HG03457 (cell line): ENCODE measurements around the gene ZNF839.
A peak's percentile ranks its signal among the peaks of the same experiment; 100 is the strongest.
"Not testable (repeated sequence)": the region's sequence is repeated elsewhere in the genome, so short reads cannot be mapped to it uniquely, and the experiment has no call there.

Experiments used
- ATAC-seq: cut with Tn5 transposase; IDR thresholded peaks from one replicate; pipeline ENCODE4 v1.9.1; 2021; ENCODE audit warnings: moderate number of reproducible peaks; ENCODE audit not compliant: unreplicated experiment

ZNF839 gene

GRCh38 chr14:102319351-102320032 lies at the start of gene ZNF839:
Gene ZNF839, plus strand, starts transcription at chr14:102319746. Its CDS starts 20 bp downstream, at chr14:102319766.
- peak; percentile 43 for ATAC-seq

GRCh38 chr14:102272392-102272791 lies 47.2 kb upstream of the ZNF839 start:
- no peak for ATAC-seq

GRCh38 chr14:102275866-102276265 lies 43.7 kb upstream of the ZNF839 start:
- ATAC-seq: no peak

DNA sequence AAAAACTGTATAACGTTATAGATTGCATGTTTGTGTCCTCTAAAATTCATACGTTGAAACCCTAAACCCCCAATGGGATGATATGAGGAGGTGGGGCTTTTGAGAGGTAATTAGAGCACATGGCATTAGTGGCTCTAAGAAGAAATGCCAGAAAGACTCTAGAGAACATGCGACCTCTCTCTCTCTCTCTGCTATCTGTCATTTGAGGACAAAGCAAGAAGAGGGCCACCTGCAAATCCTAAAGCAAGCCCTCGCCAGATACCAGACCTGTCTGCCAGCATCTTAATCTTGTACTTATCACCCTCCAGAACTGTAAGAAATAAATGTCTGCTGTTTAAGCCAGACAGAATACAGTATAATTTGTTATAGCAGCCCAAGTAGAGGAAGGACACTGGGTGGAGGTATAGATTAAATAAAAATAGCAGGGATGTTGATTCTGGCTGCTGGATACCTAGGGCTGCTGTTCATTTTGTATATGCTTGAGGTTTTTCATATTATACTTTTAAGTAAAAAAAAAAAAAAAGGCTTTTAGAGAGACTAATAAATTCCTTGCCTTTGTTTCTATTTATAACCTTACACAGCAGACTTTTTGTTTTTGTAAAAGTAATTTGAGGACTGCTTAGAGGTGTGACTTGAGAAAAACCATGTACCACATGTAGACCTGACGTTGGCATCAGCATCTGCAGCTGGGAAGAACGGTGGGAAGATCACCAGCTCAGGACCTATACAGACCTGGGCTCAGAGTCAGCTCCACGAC lies 41.5 kb upstream of the ZNF839 start:
- no peak for ATAC-seq

DNA sequence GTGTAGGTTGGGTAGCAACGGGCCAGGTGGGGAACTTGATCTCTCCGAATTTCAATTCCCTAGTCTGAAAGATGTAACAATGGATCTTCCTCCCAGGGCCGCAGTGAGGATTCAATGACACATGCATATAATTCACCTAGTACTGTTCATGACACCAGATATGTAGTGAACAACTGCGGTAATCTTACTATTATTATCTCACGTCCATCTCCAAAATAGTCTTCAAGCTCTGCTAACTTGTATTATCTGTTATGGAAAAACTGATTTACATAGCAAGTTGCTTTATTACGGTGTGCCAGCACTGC lies 41.0 kb upstream of the ZNF839 start:
- no peak for ATAC-seq

DNA sequence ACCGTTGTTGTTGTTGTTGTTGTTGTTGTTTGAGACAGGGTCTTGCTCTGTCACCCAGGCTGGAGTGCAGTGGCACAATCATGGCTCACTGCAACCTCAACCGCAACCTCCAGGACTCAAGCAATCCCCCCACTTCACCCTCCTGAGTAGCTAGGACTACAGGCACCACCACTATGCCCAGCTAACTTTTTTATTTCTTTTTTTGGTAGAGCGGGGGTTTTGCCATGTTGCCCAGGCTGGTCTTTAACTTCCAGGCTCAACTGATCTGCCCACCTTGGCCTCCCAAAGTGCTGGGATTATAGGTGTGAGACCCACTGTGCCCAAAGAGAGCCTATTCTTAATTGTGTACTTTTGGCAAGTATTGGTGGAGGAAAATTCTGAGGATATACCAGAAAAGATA lies 40.3 kb upstream of the ZNF839 start:
- no peak for ATAC-seq

- no peak for ATAC-seq
Observed at GRCh38 chr14:102279688-102280348, 39.7 kb upstream of the ZNF839 start.

DNA sequence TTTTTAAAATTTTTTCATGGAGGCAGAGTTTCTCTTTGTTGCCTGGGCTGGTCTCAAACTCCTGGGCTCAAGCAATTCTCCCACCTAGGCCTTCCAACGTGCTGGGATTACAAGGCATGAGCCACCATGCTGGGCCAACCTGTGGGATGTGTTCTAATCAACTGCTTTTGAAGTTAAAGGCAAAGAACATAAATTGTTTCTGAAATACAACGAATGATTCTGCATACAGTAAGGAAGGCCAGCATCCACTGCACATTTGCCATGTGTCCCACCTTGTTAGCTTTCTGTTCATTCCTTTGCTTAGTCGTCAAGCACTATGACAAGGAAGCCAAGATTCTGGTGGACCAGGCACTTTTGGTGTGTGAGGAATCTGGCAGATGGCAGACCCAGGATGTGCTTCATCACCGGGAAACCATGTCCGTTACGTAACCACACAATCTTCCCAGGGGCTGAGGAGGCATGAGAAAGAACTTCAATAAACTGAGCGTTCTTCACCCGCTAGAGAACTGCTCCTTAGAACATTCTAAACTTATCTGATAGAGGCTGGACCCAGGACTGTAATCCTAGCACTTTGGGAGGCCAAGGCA lies 39.1 kb upstream of the ZNF839 start:
- no peak for ATAC-seq

- no peak for ATAC-seq
Observed at GRCh38 chr14:102282751-102283465, 36.6 kb upstream of the ZNF839 start.

- no peak for ATAC-seq
Observed at GRCh38 chr14:102283631-102284129, 35.9 kb upstream of the ZNF839 start.

DNA sequence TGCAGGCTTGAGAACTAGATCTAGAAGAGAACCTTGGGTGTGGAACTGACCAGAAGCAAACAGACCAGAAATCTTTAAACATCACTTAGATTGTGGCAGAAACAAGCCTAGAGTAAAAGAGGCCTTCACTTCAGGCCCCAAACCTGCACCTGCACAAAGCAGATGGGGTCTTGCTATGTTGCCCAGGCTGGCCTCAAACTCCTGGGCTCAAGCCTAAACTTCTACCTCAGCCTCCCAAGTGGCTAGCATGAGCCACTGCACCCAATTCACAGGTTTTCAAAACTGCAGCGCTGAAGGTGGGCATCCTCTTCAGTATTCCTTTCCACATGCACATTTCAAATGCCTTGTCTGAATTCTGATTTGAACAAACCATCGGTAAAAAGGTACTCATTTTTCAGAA lies 34.4 kb upstream of the ZNF839 start:
- no peak for ATAC-seq

GRCh38 chr14:102288139-102288538 lies 31.4 kb upstream of the ZNF839 start:
- no peak for ATAC-seq

DNA sequence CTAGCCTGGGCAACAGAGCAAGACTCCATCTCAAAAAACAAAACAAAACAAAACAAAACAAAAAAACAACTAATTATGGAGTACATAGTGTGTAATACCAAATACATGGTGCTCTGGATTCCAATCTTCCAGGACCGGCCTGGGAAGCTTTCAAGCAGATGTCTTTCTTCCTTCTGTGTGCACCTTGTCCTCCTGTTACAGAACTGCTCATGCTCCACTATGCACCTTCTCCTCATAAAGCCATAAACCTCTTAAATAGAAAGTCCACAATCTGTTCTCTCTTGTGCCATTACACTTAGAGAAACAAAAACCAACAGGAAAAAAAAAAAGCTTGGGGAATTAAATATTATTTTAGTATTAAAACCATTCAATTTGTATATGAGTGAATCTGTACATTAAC lies 27.1 kb upstream of the ZNF839 start:
- no peak for ATAC-seq

DNA sequence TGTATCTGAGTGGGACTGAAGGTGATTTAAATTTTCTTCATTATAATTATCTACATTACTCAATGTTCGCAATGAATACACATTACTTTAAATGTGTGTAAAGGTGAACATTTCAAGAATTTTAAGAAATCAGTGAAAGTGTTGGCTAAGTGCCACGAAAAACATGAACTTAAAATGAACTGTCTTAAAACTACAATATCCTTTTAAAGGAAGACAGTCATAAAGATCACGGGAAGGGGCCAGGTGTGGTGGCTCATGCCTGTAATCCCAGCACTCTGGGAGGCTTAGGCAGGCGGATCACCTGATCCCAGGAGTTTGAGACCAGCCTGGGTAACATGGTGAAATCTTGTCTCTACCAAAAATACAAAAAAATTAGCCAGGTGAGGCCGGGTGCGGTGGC lies 25.8 kb upstream of the ZNF839 start:
- no peak for ATAC-seq

- ATAC-seq: no peak
Observed at GRCh38 chr14:102295270-102295669, 24.3 kb upstream of the ZNF839 start.

GRCh38 chr14:102297436-102298170 lies 21.9 kb upstream of the ZNF839 start:
- no peak for ATAC-seq

GRCh38 chr14:102298303-102299070 lies 21.1 kb upstream of the ZNF839 start:
- not testable (repeated sequence) for ATAC-seq

DNA sequence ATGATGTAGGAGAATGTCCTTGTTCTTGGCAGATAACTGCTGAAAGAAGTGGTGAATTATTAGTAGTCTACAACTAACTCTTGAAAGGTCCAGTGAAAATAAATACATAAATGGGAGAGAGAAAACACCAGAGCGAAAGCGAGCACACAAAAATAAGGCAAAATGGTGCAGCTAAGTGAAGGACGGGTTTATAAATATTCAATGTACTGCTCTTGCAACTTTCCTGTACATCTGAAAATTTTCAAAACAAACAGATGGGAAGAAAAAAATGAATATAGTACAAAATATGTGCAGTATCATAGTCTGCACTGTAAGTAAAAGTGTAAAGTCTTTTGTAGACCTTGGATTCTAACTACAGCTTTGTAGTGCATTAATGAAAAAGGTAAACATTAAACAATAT lies 15.9 kb upstream of the ZNF839 start:
- ATAC-seq: no peak
